HG03103 (cell line): Measurements from ENCODE around the gene ABCA3.

Experiments used
- ATAC-seq: cut with Tn5 transposase; IDR thresholded peaks from one replicate; pipeline ENCODE4 v1.9.1; 2021; ENCODE audit warnings: low read depth; ENCODE audit not compliant: unreplicated experiment

ABCA3 gene

DNA sequence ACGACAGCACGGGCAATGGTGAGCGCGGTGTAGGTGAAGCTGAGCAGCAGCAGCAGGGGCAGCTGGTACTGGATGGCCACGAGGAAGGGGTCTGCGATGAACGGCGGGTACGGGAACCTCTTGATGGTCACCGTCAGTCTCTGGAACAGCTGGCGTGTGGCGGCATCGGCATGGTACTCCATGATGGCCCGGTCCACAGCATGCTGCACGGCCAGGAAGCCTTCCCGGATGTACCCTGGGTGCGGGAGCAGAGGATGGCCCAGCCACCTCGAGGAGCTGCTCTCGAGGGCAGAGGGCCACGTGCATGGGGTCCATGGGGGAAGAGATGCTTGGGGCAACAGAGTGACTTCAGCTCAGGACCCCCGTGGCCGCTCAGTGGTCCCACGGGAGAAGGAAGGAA, 20.9 kb downstream of the ABCA3 start:
- ATAC-seq, result no peak

DNA sequence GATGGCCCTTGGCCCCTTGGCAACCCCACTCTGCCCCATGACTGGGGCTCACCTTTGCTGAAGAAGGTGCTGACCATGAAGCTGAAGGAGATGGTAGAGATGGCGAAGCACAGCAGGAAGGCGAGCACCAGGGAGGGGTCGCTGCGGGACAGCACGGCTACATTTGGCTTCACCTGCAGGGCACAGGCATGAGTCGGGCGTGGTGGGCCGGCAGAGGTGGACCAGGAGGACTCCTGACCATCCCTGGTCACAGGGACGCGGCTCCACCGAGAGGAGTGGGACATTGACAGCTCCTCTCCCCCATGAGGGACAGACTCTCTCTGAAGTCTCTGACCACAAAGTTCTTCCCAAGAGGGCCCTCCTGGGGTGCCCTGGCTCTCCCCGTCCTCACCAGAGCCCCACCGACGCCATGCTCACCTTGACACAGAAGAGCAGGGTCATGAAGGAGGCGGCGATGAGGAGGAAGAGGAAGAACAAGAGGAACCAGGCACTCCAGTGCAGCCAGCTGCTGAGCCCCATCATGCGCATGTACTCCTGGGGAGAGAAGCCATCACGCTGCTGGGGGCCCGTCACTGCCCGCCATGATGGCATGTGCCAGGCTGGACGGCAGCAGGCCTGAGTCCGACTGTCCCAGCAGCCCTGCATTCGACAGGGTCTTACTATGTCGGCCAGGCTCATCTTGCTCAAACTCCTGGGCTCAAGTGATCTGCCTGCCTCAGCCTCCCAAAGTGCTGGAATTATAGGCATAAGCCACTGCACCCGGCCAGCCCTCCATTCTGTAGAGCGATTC, 23.1 kb downstream of the ABCA3 start:
- no peak for ATAC-seq

DNA sequence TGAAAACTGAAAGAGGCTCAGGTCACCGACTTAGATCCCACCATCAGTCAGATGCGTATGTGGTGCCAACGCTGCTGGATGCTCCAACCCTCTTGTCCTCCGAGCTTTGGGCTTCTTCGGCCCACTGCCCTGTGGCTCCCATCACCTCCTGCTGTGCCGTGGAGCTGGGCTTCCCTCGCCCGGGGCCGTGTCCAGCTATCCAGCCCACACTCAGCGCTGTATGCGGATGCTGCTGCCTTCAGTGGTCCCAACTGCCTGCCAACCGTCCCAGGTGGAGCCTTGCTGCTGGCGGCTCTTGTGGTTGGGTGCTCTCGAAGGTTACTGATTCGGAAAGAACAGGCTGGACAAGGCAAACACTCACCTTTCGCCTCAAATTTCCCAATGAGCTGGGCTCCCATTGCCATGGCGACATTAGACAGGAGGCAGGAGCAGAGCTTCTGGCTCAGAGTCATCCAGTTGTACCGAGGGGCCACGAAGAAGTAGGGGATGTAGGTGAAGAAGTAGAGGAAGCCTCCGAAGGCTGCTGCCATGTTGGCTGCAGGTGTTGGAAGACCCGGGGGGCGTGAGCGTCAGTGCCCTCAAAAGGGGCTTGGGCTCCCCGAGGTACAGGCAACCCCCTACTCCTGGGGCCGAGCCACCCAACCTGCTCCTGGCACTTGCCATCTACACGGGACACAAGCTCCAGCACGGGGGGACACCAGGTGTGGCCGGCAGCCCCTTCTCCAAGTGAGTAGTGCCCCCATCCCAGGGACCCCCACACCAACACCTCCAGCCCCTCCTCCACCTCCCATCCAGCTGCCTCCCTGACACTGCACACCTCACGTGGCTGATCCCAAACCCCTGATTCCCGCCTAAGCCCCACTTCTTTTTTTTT, 32.2 kb downstream of the ABCA3 start:
- no peak for ATAC-seq

DNA sequence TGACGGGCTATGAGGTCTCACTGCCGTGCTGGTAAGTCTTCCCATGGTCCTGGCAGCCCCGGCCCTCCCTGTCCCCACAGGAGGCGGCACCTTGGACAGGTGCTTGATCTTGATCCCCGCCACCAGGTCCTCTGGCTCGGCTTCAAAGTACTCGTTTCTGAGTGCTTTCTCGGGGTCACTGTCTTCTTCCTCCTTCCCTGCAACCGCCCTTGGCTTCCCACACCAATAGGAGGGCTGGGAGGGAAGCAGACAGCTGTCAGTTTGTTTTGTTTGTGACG, 40.7 kb downstream of the ABCA3 start:
- ATAC-seq, result no peak

DNA sequence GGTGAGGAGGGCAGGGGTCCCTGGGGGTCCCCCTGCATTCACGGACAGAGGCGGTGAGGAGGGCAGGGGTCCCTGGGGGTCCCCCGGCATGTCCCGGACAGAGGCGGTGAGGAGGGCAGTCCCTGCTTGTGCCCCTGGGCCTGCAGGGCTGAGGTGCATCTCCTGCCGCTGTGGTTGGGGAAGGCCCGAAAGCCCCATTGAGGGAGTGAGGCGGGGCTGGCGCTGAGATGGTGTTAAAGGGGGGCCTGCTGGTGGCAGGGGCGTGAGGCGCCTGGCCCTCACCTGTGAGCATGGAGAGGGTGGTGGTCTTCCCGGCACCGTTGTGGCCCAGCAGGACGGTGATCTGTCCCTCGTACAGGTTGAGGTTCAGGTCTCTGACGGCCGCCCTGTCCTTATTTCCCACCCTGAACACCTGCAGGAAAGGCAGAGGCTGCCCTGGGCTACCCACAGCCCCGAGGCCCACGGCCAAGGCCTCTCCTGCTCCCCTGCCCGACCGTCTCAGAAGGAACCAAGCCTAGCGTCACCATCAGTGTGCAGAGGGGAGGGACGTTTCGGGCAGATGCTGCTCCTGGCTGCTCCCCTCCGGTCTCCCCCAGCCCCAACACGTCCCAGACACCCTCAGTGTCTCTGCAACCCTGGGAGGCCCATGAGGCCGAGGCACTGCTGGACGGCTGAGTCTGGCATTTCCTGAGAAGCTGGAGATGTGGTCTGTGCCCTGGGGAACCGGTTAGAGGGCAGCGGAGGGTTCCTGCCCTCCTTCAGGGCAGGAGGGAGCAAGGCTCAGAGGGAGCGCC, 41.2 kb downstream of the ABCA3 start:
- no peak for ATAC-seq

DNA sequence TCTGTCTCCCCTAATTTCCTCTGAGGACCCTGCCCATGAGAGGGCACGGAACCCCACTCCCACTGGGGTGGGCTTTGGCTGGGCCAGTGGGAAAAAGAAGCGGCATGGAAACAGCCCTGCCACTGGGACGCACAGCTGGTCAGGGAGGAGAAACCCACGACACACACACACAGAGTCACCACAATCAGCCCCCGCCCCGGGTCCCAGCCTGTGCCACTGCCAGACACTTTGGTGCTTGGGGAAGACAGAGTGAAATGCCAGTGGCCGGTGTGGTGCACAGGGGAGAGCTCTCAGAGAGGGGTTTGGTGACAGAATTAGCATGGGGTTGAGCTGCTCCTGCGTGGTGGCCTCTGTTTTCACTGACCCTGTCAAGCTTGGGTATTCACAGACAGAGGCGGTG, 41.9 kb downstream of the ABCA3 start:
- ATAC-seq, result no peak

DNA sequence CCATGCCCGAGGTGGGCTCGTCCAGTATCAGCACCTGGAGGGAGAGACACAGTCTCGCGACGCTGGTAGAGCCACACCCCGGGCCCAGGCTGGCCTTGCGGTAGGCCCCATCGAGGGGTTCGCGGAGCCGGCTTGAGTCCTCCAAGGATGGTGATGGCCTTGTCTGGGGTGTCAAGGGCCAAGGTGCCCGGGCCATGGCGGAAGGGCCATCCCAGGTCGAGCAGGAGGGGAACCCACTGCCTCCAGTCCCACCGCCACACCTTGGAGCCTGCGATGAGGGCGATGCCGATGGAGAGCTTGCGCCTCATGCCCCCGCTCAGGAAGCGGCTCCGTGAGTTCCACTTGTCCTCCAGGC, 43.0 kb downstream of the ABCA3 start:
- ATAC-seq, result no peak

DNA sequence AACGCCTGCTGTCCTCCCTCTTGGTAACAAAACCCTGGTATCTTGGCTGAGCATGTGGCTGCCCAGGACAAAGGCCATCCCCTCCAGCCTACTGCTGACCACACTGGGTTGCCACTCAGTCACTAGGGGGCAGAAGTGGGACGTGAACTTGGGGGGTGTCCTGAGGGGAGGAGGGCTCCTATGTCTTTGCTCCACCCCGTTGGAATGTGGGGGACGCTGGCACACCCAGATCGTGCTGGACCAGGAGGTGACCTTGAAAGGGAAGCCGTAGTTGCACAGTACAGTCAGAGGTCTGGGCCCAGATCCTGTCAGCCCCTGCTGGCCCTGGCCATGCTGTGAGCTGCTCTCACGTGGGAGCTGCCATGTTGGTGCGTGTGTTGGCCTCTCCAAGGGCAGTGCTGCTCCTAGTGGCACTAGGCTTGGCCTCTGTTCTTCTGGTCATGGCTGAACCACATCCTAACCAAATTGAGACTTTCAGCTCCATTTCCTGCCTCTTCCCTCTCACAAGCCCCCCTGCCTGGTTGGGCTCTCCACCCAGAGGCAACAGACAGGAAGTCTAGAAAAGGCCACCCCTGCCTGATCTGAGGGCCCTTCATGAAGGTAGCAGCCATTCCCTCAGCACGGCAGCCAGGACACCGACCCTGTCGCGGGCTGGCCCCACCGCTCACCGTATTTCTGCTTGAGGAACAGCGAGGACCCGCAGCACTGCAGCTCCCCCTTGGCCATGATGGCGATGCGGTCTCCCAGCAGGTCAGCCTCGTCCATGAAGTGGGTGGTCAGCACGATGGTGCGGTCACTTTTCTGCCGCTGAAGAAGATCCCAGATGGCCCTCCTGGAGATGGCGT, 43.6 kb downstream of the ABCA3 start:
- no peak for ATAC-seq

DNA sequence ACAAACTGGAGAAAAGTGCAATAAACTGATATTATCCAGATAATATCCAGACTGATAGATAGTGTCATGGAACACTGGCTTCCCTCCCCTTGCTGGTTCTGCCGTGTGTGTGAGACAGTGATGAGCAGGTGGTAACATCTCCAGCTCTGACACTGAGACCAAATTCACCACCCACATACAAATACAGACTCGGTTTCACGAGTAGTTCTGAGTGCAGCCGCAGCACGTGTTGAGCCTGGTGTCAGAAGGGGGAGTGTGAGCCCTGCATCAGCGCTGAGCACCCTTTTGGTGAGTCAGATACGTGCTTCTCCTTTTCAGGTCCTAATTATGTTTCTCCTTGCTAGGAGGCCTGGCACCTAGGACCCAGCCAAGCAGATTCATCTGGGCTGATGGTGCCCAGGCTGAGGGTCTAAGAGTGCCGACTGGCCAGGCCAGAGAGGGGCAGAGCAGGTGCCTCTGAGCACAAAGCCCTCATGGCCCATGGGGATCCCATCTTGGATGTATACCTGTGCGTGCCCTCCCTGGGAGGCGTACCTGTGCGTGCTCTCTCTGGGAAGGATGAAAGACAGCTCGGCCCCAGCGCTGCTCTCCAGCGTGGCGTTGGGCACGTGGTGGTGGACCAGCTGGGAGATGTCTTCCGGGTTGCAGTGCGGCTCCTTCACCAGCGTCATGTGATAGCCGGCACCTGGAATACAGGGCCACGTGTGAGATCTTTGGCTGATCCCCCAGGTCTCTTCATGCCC, 45.3 kb downstream of the ABCA3 start:
- ATAC-seq, result no peak

DNA sequence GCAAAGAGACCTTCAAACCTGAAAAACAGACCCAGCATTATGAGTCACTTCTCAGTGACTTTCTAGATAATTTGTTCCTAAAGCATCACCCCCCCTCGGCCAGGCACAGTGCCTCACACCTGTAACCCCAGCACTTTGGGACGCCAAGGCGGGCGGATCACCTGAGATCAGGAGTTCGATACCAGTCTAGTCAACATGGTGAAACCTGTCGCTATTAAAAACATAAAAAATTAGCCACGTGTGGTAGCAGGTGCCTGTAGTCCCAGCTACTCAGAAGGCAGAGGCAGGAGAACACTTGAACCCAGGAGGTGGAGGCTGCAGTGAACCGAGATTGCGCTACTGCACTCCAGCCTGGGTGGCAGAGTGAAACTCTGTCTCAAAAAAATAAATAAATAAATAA, 48.3 kb downstream of the ABCA3 start:
- ATAC-seq, result no peak

DNA sequence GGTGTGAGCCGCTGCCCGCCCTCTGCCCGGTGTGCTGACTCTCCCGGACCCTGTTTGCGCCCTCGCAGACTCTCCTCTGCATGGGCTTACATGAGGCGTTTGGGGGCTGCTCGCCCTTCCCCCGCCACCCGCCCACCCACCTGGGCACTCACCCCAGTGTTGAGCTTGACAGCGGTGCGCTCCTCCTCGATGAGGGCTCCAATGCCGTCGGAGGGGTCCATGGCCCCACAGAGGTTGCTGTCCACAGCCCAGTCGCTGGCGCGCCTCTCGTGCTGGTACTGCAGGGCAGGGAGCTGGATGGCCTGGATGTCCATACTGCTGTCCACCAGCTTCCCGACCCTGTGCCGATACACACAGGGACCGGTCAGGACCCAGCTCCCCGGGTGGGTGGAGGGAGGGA, 51.2 kb downstream of the ABCA3 start:
- ATAC-seq, result no peak

DNA sequence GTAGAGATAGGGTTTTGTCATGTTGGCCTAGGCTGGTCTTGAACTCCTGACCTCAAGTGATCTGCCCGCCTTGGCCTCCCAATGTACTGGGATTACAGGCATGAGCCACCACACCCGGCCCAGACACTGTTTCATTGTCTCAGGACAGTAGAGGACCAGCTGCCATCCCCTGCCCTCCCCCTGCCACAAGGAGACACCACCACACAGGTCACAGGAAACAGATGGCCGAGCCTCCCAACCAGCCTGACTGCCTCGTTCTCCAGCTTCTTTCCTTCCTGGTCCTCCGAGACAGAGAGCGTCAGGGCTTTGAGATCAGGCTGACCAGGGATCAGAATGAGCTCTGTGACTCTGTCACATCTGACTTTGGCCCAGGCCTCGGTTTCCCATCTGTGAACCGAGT, 51.8 kb downstream of the ABCA3 start:
- no peak for ATAC-seq

DNA sequence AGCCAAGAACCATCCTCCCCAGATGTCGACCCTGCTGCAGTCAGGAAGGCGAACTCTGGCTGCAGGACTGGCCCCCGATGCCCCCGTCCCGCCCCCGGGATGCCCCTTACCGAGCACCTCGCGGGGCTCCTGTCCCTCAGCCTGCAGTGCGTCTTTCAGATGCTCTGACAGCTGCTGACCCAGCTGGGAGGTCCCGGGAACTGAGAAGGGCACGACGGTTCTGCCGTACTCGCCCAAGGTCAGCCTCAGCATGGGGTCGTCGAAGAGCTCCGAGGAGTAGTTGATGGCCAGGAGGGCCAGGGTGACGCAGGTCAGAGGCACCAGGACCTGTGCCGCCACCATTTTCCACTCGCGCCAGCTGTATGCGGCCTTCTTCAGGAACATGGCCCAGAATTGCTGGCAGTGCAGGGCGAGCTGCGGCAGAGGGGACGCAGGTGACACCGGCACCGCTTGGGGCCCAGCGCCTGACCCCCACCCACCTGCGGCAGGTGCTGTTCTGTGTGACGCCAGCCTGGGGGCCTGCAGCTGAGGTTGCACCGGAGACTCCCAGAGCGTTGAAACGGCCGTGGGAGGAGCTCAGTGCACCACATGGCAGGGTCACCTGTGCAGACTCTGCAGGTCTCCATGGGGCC, 52.5 kb downstream of the ABCA3 start:
- no peak for ATAC-seq

DNA sequence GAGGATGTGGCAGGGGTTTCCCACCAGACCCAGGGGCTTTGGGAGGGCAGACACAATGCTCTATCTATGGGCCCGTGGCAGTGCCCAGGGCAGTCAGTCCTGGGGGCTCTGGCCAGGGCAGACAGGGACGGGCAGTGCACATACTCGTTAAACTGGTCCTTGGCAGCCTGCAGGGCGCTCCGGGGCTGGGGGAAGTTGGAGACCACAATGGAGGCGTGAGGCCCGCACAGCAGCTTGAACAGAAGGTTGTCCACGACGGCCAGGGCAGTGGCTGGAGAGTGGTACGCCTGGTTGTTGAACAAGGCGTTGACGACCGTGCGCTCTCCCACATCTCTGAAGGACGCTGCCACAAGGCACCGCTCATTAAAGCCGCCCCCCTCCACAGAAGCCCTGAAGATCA, 54.0 kb downstream of the ABCA3 start:
- no peak for ATAC-seq

DNA sequence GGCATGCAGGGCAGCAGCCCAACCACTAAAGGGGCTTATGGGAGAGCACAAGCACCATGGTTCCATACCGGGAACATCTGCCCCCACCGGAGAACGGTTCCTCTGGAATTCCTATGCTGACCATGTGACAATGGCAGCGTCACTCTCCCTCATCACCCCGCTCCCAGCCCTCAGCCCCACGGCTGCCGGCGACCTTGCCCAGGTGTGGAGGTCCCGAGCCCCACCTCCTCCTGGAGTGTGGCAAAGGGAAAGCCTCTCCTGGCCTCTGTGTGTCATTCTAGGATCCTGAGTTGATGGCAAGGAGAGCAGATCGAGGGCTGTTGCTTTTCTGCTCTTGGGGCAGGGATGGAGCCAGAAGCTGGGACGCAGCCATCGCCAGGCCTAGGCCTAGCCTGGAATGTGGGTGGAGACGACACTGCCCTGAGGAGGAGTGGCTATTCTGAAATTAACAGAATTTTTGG, 54.8 kb downstream of the ABCA3 start:
- no peak for ATAC-seq

DNA sequence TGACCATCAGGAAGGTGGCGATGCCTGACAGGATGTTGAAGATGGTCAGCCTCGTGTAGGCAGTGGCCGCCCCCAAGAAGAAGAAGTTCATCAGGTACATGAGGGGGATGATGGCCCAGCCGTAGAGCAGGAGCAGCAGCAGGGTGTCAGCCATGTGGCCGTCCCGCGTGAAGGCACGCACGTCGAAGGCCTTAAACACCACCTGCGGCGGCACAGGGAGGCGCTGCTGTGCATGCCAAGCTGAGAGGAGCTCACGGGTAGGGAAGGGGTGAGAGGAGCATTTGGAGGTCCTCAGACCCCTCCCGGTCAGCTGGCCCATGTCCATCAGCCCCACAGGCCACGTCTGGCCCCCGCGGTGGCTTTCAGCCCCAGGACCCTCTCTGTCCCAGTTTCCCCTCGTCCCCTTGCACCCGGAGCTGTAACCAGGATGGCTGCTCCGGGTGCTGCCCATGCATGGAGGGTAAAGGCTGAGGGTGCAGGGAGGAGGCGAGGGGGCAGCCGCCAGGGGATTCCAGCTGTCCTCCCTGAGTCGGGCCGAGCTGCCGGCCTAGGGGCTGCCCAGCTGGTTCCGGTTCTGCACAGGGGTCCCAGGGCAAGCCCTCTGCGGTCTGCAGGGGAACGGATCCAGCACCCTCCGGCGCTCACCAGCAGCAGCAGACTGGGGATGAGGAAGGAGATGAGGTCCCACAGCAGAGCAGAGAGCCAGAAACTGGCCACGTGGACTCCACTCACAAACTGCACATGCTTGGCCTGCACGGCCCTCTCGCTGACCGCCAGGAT, 55.5 kb downstream of the ABCA3 start:
- ATAC-seq, result no peak

DNA sequence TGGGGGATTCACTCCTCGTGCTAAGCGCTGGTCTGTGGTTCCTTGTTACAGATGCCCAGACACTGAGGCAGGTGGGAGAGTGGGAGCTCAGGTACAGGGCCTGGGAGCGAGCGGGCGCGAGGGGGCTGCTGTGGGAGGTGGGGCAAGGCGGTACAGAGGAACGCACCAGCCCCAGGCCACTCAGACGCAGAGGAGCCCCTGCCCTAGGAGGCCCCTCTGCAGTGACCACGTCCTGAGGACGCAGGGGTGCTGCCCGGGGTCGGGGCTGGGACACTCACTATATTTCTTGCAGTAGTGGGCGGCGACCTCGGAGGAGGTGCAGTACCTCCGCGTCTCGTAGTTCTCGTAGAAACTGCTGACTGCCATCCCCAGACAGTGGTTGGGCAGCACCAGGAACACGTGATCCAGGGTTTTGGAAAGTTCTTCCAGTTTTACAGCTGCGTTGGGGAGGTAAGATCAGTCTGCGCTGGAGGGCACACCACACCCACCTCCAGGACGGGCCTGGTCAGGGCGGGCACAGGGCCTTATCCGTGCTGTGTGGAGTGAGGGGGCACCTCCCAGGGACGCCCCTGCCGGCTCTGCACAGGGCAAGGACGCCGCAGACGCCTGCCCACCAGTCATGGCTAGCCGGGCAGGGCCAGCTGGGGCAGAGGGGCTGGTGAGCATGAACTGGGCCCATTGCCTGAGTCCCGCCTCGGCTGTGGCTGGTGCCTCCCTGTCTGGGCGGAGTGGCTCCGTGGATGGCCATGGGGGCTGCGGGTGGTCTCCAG, 56.3 kb downstream of the ABCA3 start:
- no peak for ATAC-seq
